Skin of body (tissue), 2 donors: ENCODE measurements around the gene MOBP. TPM values are rescaled to one million over a fixed set of nuclear protein-coding genes. Genes with fewer than 3 reads are reported as not detected.
"Not testable (repeated sequence)": the region's sequence is repeated elsewhere in the genome, so short reads cannot be mapped to it uniquely, and the experiment has no call there.

Experiments
- DNase-seq: peaks from one replicate; lab custom pipeline; 2025; lab: John Stamatoyannopoulos, UW
- total RNA-seq: library from RNA; depleted of rRNA; stranded (reverse); fragments of >200 nt; gene quantifications from one replicate; pipeline ENCODE4 v1.2.3, GENCODE V29; 2014

Gene MOBP
- total RNA-seq = 0.10 TPM

GRCh38 chr3:39467394-39468107 is at the start of gene MOBP:
MOBP (plus strand) TSS chr3:39467680; CDS start chr3:39502070, 34,390 bp downstream.
- DNase-seq = no peak

- not testable (repeated sequence) for DNase-seq
Observed at GRCh38 chr3:39418556-39419225, 48.8 kb upstream of the MOBP start.

GRCh38 chr3:39419742-39420315 is 47.7 kb upstream of the MOBP start:
- no peak for DNase-seq

- no peak for DNase-seq
Observed at GRCh38 chr3:39420543-39420942, 46.9 kb upstream of the MOBP start.

- DNase-seq = no peak
Observed at GRCh38 chr3:39423436-39423970, 44.0 kb upstream of the MOBP start.

GRCh38 chr3:39426312-39426711 is 41.2 kb upstream of the MOBP start:
- no peak for DNase-seq

GRCh38 chr3:39427506-39427905 is 40.0 kb upstream of the MOBP start:
- no peak for DNase-seq

- DNase-seq = no peak
Observed at GRCh38 chr3:39428745-39429201, 38.7 kb upstream of the MOBP start.

GRCh38 chr3:39429466-39429865 is 38.0 kb upstream of the MOBP start:
- no peak for DNase-seq

GRCh38 chr3:39432342-39432741 is 35.1 kb upstream of the MOBP start:
- DNase-seq = no peak

- DNase-seq = no peak
Observed at GRCh38 chr3:39433642-39434041, 33.8 kb upstream of the MOBP start.

- no peak for DNase-seq
Observed at GRCh38 chr3:39434574-39434973, 32.9 kb upstream of the MOBP start.

- DNase-seq = no peak
Observed at GRCh38 chr3:39435006-39435748, 32.3 kb upstream of the MOBP start.

GRCh38 chr3:39438880-39439279 is 28.6 kb upstream of the MOBP start:
- no peak for DNase-seq

- no peak for DNase-seq
Observed at GRCh38 chr3:39440316-39440715, 27.2 kb upstream of the MOBP start.

GRCh38 chr3:39443530-39443929 is 23.9 kb upstream of the MOBP start:
- DNase-seq = no peak

GRCh38 chr3:39445927-39446326 is 21.6 kb upstream of the MOBP start:
- DNase-seq = no peak

- no peak for DNase-seq
Observed at GRCh38 chr3:39446444-39446843, 21.0 kb upstream of the MOBP start.

- DNase-seq = peak; percentile 54
Observed at GRCh38 chr3:39447637-39448483, 19.6 kb upstream of the MOBP start.

- no peak for DNase-seq
Observed at GRCh38 chr3:39448506-39449233, 18.8 kb upstream of the MOBP start.
